Endothelial cell of umbilical vein (primary cell): ENCODE results near the gene VPS26C.

Experiments used
- CTCF ChIP-seq, 2 donors: IDR thresholded peaks; 1 replicate in 1 of 2; 2 replicates in 1 of 2; pipeline ENCODE4 v1.5.1; 2011; ENCODE audit warnings: low read length in 2 of 2, mild to moderate bottlenecking in 2 of 2, moderate library complexity in 2 of 2, control low read depth in 1 of 2, inconsistent platforms in 1 of 2, low read depth in 1 of 2; ENCODE audit not compliant: insufficient read depth in 1 of 2; ENCODE audit errors: extremely low read depth in 1 of 2
- POLR2A ChIP-seq: IDR thresholded peaks from 2 replicates; pipeline ENCODE4 v1.6.1; 2012; ENCODE audit warnings: low read depth, mild to moderate bottlenecking, control low read depth, low read length

GRCh38 chr21:37237764-37238163 lies 29.4 kb downstream of the VPS26C start:
- TF ChIP-seq CTCF (IDR thresholded peaks at IDR 0.05; ENCODE audit: extremely low read depth in 1 of 2, insufficient read depth in 1 of 2, low read depth in 1 of 2, low read length in 2 of 2): no peak
- no peak for TF ChIP-seq POLR2A
